ENCODE results near the gene PRKCE. TPM values are rescaled to one million over a fixed set of nuclear protein-coding genes. Genes with fewer than 3 reads are reported as not detected.

Gene PRKCE
- total RNA-seq, 1 experiment from 2014 or later, result 12.1 TPM

GRCh38 chr2:46072101-46072820, 420.8 kb downstream of the PRKCE start:
- Mint-ChIP-seq H3K4me3 (ENCODE audit: unreplicated experiment) (no peak overlapping the region), H3K4me1 (ENCODE audit: insufficient read depth, unreplicated experiment) (peaks cover 32% of the 10 kb centered on the region), H3K36me3 (ENCODE audit: insufficient read depth, unreplicated experiment) (no peaks in the 10 kb centered on the region), H3K27ac (ENCODE audit: low read depth, unreplicated experiment) (no peak overlapping the region), H3K27me3 (ENCODE audit: insufficient read depth, unreplicated experiment) (no peaks in the 10 kb centered on the region), H3K9me3 (ENCODE audit: unreplicated experiment) (no peaks in the 10 kb centered on the region)
- no TSS peak for BruUV-seq (replicated peaks)
- DNase-seq (ENCODE audit: unreplicated experiment), result no peak
- intact Hi-C loops (cut with micrococcal nuclease), result no loop called here
- POLR2A ChIA-PET, result no interaction called here
- CTCF ChIA-PET, result interaction anchor here (1.9 to 3.4 kb wide), 2 partner anchors 9 kb away, joined by 7 to 28 read pairs; no protein-coding TSS in a partner anchor
- TF ChIP-seq, protein P1, sequence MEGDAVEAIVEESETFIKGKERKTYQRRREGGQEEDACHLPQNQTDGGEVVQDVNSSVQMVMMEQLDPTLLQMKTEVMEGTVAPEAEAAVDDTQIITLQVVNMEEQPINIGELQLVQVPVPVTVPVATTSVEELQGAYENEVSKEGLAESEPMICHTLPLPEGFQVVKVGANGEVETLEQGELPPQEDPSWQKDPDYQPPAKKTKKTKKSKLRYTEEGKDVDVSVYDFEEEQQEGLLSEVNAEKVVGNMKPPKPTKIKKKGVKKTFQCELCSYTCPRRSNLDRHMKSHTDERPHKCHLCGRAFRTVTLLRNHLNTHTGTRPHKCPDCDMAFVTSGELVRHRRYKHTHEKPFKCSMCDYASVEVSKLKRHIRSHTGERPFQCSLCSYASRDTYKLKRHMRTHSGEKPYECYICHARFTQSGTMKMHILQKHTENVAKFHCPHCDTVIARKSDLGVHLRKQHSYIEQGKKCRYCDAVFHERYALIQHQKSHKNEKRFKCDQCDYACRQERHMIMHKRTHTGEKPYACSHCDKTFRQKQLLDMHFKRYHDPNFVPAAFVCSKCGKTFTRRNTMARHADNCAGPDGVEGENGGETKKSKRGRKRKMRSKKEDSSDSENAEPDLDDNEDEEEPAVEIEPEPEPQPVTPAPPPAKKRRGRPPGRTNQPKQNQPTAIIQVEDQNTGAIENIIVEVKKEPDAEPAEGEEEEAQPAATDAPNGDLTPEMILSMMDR (IDR thresholded peaks at IDR 0.05; ENCODE audit: unreplicated experiment), result no peak

- BruUV-seq (replicated peaks), result no TSS peak
- H3K36me3 Mint-ChIP-seq (ENCODE audit: insufficient read depth, unreplicated experiment), result no peaks in the 10 kb centered on the region
- no peaks in the 10 kb centered on the region for H3K9me3 Mint-ChIP-seq (ENCODE audit: unreplicated experiment)
- TF ChIP-seq, protein P1 (IDR thresholded peaks at IDR 0.05; ENCODE audit: unreplicated experiment), result no peak
- intact Hi-C loops (cut with micrococcal nuclease), result no loop called here
- H3K4me1 Mint-ChIP-seq (ENCODE audit: insufficient read depth, unreplicated experiment), result peaks cover 19% of the 10 kb centered on the region
- no peak overlapping the region for H3K4me3 Mint-ChIP-seq (ENCODE audit: unreplicated experiment)
- H3K27ac Mint-ChIP-seq (ENCODE audit: low read depth, unreplicated experiment), result peak overlapping the region; percentile 35
- POLR2A ChIA-PET, result interaction anchor here (0.5 kb wide), 1 partner anchor 252 kb away, joined by 3 read pairs; no protein-coding TSS in a partner anchor
- peak; percentile 77 for DNase-seq (ENCODE audit: unreplicated experiment)
- H3K27me3 Mint-ChIP-seq (ENCODE audit: insufficient read depth, unreplicated experiment), result no peaks in the 10 kb centered on the region
- CTCF ChIA-PET, result interaction anchor here (0.6 to 3.4 kb wide), 2 partner anchors 11 to 132 kb away, joined by 3 to 28 read pairs; no protein-coding TSS in a partner anchor
Observed at GRCh38 chr2:46073540-46074046, 422.1 kb downstream of the PRKCE start.

DNA sequence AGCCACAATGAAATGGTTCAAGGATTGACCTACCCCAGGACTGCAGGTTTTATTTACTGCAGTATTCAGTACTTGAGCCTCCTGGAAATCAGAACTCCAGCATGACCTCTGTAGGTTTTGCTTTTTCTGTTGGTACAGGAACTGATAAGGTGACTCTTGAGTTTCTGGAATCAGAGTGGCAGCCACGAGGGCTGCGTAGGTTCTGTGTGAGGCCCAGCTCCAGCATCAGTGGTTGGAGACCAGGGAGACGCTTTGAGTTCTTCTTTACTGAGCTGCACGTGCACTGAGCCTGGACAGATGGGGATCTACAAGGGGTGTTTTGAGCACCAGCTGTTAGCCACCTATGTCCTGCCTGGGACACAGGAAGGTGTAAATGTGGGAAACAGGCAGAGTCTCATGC, 423.0 kb downstream of the PRKCE start:
- POLR2A ChIA-PET, result interaction anchor here (0.6 kb wide), 1 partner anchor 268 kb away, joined by 3 read pairs; no protein-coding TSS in a partner anchor
- peaks cover 18% of the 10 kb centered on the region for H3K4me1 Mint-ChIP-seq (ENCODE audit: insufficient read depth, unreplicated experiment)
- no peaks in the 10 kb centered on the region for H3K9me3 Mint-ChIP-seq (ENCODE audit: unreplicated experiment)
- TF ChIP-seq, protein P1 (IDR thresholded peaks at IDR 0.05; ENCODE audit: unreplicated experiment), result no peak
- DNase-seq (ENCODE audit: unreplicated experiment), result no peak
- CTCF ChIA-PET, result interaction anchor here (1.5 kb wide), 1 partner anchor 12 kb away, joined by 9 read pairs; no protein-coding TSS in a partner anchor
- H3K36me3 Mint-ChIP-seq (ENCODE audit: insufficient read depth, unreplicated experiment), result no peaks in the 10 kb centered on the region
- H3K27ac Mint-ChIP-seq (ENCODE audit: low read depth, unreplicated experiment), result no peak overlapping the region
- no peak overlapping the region for H3K4me3 Mint-ChIP-seq (ENCODE audit: unreplicated experiment)
- BruUV-seq (replicated peaks), result no TSS peak
- intact Hi-C loops (cut with micrococcal nuclease), result no loop called here
- H3K27me3 Mint-ChIP-seq (ENCODE audit: insufficient read depth, unreplicated experiment), result no peaks in the 10 kb centered on the region

- TF ChIP-seq, protein P1 (IDR thresholded peaks at IDR 0.05; ENCODE audit: unreplicated experiment), result no peak
- DNase-seq (ENCODE audit: unreplicated experiment), result no peak
- Mint-ChIP-seq H3K27me3 (ENCODE audit: insufficient read depth, unreplicated experiment) (no peaks in the 10 kb centered on the region), H3K36me3 (ENCODE audit: insufficient read depth, unreplicated experiment) (no peaks in the 10 kb centered on the region), H3K27ac (ENCODE audit: low read depth, unreplicated experiment) (no peak overlapping the region), H3K9me3 (ENCODE audit: unreplicated experiment) (no peaks in the 10 kb centered on the region), H3K4me3 (ENCODE audit: unreplicated experiment) (no peak overlapping the region), H3K4me1 (ENCODE audit: insufficient read depth, unreplicated experiment) (peaks cover 18% of the 10 kb centered on the region)
- POLR2A ChIA-PET, result interaction anchor here (0.7 kb wide), 1 partner anchor 226 kb away, joined by 3 read pairs; no protein-coding TSS in a partner anchor
- intact Hi-C loops (cut with micrococcal nuclease), result loop anchor here (5.0 kb wide), 1 partner anchor 291 kb away; no protein-coding TSS in a partner anchor
- CTCF ChIA-PET, result interaction anchor here (0.6 to 1.5 kb wide), 2 partner anchors 9 to 13 kb away, joined by 3 to 9 read pairs; no protein-coding TSS in a partner anchor
- BruUV-seq (replicated peaks), result no TSS peak
Observed at GRCh38 chr2:46075848-46076247, 424.4 kb downstream of the PRKCE start.

Measured in MCF 10A (cell line).